Erythroblast (primary cell): ENCODE results near the gene CDC25B.
A peak's percentile ranks its signal among the peaks of the same experiment; 100 is the strongest.

ENCODE experiments used
- DNase-seq, 2 experiments: peaks; one replicate each; lab custom pipeline; 2025; lab: John Stamatoyannopoulos, UW
- GATA1 ChIP-seq: IDR thresholded peaks from 2 replicates; pipeline ENCODE4 v1.6.1; 2011; ENCODE audit warnings: low read depth, mild to moderate bottlenecking, control low read depth, low read length, moderate library complexity
- POLR2A ChIP-seq: IDR thresholded peaks from 2 replicates; pipeline ENCODE4 v1.6.1; 2011; ENCODE audit warnings: mild to moderate bottlenecking, low read length

CDC25B gene

GRCh38 chr20:3755814-3756480, 40.2 kb upstream of the CDC25B start:
- DNase-seq = no peak
- TF ChIP-seq POLR2A (no peak), GATA1 (no peak)

DNA sequence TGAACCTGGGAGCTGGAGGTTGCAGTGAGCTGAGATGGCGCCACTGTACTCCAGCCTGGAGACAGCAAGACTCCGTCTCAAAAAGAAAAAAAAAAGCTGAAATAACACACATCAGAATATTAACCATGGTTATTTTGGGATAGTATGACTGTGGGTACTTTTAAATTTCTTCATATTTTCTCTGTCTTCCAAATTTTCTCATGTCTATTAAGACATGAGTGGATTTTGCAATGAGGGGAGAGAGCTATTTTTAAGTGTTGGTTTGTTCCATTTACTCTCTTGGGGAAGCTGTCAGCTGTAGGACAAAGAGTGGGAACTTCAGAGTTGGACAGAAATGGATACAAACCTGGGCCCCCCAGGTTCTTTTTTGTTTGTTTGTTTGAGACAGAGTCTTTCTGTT, 38.8 kb upstream of the CDC25B start:
- TF ChIP-seq POLR2A (no peak), GATA1 (no peak)

GRCh38 chr20:3758566-3758965, 37.5 kb upstream of the CDC25B start:
- TF ChIP-seq GATA1 = no peak
- TF ChIP-seq POLR2A = no peak
- DNase-seq = no peak

More for the DNA sequence above, 38.8 kb upstream of the CDC25B start:
- no peak for DNase-seq

- TF ChIP-seq POLR2A (no peak), GATA1 (no peak)
- no peak for DNase-seq
These were observed 36.7 kb upstream of the CDC25B start for GRCh38 chr20:3759316-3759823.

- no peak for DNase-seq
- TF ChIP-seq POLR2A (no peak), GATA1 (no peak)
These were observed 36.2 kb upstream of the CDC25B start for GRCh38 chr20:3759884-3760283.

- TF ChIP-seq GATA1 = no peak
- TF ChIP-seq POLR2A = no peak
- DNase-seq = no peak
These were observed 35.3 kb upstream of the CDC25B start for GRCh38 chr20:3760655-3761348.

- no peak for DNase-seq
- no peak for TF ChIP-seq POLR2A
These were observed 32.2 kb upstream of the CDC25B start for GRCh38 chr20:3763671-3764601.

DNA sequence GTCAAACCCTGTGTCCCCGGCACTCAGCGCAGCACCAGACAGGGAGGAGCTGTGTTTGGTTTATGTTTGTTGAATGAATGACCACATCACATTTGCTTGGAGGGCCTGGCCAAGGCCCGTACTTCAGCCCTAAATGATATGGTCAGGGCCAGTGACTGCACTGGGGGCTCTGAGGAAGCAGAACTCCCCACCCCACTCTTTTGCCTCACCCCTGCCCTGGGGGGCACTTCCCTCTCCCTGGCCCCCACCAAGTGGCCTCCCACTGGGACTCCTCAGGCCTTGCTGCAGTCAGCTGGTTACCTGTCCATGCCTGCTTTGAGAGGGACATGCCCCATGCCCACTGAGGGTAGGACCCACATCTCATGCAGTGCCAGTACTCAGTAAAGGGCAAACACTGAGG, 31.5 kb upstream of the CDC25B start:
- no peak for TF ChIP-seq GATA1
- no peak for TF ChIP-seq POLR2A
- DNase-seq = no peak

GRCh38 chr20:3765171-3765882, 30.8 kb upstream of the CDC25B start:
- no peak for DNase-seq
- TF ChIP-seq GATA1 = no peak
- TF ChIP-seq POLR2A = no peak

DNA sequence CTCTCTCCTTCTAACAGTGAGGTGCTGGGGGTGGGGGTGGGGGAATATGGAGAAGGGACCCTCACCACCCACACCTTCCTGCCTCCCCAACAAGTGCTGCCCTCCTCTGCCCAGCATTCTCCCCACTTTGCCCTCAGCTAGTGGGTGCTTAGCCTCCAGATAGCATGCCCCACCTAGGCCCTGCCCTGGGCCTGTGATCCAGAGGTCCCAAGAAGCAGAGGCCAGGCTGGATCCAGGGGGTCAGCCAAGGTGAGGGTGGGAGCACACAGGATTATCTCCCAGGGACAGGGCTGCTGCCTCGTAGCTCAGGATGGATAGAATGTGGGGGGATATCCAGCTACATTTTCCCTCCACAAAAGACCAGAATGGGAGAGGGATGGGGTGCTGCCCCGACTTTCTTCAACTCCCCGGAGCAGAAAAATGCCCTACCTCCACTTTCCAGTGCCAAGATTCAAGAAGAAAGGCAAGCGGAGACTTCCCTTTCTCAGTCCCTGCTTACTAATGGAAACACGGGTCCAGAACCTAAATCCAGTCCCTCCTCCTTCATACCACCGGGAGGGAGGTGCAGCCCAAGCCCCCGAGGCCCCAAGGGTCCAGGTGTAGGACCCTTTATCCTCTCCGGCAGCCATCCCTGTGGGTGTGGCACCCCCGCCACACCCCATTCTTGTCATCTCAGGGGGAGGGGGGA, 29.5 kb upstream of the CDC25B start:
- TF ChIP-seq POLR2A (no peak), GATA1 (no peak)
- DNase-seq = peak; percentile 43 to 50

DNA sequence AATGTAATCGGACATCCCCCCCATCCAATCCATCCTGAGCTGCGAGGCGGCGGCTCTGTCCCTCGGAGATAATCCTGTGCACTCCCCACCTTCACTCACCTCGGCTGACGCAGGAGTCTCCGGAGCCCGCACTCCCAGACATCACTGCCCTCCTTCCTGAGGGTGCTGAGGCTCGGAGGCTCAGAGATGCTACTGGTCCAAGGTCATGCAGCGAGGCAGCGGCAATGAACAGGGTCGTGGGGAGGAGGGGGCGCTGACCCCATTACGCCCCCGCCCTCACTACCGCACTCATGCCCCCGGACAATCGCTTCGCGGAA, 29.0 kb upstream of the CDC25B start:
- TF ChIP-seq GATA1 (no peak), POLR2A (no peak)
- DNase-seq = peak; percentile 84 to 86

- peak; percentile 80 for TF ChIP-seq POLR2A
- TF ChIP-seq GATA1 = no peak
- DNase-seq = peak; percentile 99
These were observed 28.4 kb upstream of the CDC25B start, which contains the start of gene ADISSP for GRCh38 chr20:3767427-3768341. Gene ADISSP (minus strand): TSS chr20:3767753. CDS start chr20:3760100, 7,653 bp downstream.
